Fibroblast of lung (primary cell): ENCODE data around the gene FANCG.

Experiments used
- CTCF ChIP-seq, 2 donors: IDR thresholded peaks in 1 of 2; conservative IDR thresholded peaks in 1 of 2; 1 replicate in 1 of 2; 2 replicates in 1 of 2; pipeline ENCODE4 v1.5.1; 2011 to 2012; ENCODE audit warnings: low read length in 2 of 2, control low read depth in 1 of 2, inconsistent platforms in 1 of 2, low read depth in 1 of 2, mild to moderate bottlenecking in 1 of 2
- EZH2 ChIP-seq: IDR thresholded peaks from 2 replicates; pipeline ENCODE4 v1.5.1; 2012; ENCODE audit warnings: low read length, control low read depth, mild to moderate bottlenecking; ENCODE audit errors: missing control alignments

GRCh38 chr9:35059438-35059837 is 20.3 kb downstream of the FANCG start:
- TF ChIP-seq CTCF (conservative IDR thresholded peaks at IDR 0.05 in 1 of 2, IDR thresholded peaks at IDR 0.05 in 1 of 2; ENCODE audit: low read depth in 1 of 2, low read length in 2 of 2) (no peak), EZH2 (no peak)
